Stimulated activated naive CD8-positive, alpha-beta T cell treated with anti-CD3 and anti-CD28 coated beads, Interleukin-15, Interleukin-2, amounts not matched to agents 100 U/mL and 50 U/mL, for 24 hours (primary cell): ENCODE measurements around the gene IL9.

Source experiments
- ATAC-seq: fragments of 150-1000 bp; cut with Tn5 transposase; one replicate; pipeline ENCODE4 v1.10.0; 2021
- DNase-seq: peaks from one replicate; pipeline ENCODE4 v3.0.0; 2021

Gene IL9

DNA sequence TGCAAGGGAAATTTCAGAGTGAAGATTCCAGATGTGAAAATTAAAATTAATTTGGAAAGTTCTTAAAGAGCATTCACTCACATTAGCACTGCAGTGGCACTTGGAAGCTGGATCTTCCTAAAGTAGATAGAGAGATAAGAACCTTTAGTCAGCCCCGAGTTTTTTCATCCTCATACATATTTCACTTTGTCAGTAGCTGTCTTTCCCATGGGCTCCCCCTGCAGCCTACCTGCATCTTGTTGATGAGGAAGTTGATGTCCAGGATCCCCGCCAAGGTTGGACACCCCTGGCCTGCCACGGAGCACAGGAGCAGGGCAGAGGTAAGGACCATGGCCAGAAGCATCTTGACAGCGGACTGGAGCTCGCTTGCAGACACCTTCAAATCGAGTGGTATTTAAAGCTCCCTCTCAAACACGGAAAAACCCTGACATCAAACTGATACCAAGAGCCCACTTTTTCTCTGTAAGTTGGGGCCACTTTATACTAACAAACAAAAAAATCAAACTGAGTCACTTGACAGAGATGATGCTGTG lies at the start of gene IL9:
IL9 (minus strand) TSS at position 368 of the 533 bp plus-strand sequence; CDS start at position 343, 25 bp downstream.
- ATAC-seq (no peak), DNase-seq (no peak)

DNA sequence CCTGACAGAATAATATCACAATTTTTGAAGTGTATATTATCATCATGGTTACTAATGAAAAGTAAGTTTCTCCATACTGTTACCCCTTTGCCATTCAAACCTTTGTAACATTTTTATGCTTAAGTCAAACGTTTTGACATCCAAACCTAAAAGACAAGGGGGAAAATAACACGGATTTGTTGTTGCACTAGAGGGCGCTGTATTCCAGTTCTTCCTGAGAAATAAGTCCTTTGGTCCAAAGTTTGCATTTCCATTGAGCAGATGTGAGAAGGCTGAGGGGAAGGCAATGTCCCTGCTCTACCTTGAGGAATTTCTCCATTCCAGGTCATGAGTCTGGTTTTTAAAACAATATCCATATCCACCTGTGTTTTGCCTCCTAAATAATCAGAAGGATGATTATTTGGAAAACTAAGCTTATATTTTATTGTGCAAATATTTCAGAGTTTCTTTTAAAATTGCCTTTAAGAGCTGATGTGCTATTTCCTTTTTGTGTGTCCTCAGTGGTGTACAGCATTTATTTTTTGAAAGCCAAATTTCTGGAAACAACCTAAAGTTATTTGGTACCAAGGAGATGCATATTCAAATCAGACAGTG lies 49.4 kb upstream of the IL9 start:
- no peak for ATAC-seq
- DNase-seq: peak; percentile 27

DNA sequence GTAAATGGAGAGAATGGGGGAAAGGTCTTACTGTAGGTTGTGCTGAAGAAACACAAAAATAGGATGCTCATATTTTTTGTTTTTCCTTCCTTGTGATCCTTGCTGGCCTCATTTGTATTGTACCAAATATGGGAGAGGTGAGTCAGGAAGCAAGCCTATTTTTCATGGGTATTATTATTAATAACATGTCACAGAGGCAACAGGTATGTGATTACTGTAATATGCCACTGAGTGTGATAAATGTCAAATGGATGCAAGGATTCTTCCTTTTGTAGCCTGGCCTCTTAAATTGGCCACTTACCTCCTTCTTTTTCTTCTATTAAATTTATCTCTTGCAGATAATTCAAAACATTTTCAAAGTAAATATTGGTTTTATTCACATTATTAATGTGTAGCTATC lies 48.9 kb upstream of the IL9 start:
- no peak for DNase-seq
- ATAC-seq: no peak

DNA sequence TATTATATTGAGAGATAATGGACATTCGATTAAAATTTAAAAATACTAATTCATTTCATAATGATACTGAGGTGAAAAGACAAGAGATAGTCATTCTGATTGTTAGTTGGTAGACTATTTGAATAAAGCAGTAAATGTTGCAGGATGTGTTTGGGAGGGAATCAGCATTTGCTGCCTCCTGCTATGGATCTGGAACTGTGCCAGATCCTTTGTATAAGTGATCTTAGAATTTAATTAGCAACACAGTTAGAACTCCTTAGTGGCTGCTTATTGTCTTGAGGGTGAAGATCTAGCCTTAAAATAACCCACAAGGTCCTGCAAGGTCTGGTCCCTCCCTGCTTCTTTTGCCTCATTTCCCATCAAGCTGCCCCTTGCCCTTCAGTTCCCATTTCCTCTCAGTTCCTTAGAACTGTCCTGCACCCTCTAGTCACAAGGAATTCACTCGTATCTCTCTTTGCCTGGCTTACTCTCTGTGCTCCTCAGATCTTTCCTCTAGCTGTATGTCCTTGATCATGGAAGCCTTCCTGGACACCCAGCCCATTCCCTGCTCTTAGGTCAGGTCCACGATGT lies 46.6 kb upstream of the IL9 start:
- DNase-seq: no peak
- no peak for ATAC-seq

DNA sequence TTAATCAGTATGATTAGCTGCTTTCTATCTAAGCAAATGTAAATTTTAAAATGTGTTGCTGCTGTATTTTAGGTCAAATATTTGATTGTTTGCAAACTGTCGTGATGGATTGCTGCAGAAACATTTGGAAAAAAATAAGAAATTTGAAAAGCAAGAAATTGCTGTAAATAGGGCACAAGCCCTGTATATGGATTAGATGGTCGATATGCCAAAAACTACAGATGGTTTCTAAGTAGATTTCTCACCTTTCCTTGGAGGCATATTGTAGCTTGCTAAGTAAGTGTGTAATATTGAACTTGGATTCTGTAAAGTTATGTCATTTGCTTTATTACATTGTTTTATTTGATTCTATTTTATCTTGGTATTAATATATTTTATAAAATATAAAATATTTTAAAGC lies 46.1 kb upstream of the IL9 start:
- DNase-seq (no peak), ATAC-seq (no peak)

DNA sequence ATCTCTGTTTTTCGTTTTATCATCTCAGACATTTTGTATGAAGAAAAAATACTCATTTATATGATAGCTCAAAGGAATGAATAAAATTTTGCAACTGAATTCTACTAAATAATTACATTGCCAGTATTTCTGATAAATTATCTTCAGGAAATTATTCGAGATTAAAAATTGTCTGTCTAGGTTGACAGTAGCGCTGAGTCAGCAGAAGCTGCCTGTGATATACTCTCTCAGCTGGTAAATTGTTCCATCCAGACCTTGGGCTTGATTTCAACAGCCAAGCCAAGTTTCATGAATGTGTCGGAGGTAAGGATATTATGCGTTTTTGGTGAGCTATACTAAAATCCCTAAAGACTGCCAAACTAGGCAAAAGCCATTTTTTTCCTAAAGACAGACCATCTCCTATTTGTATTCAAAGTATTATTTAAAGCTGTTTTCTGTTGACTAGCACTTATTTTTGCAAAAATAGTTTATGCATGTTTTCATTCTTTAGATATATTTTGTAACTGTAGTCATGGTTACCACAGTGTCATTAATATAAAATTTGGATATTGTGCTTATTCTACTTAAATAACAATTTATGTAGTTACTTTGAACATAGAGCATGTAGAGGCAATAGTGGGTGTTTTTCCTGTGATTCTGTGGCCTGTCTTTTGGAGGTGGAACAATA lies 41.7 kb upstream of the IL9 start:
- ATAC-seq (no peak), DNase-seq (no peak)

DNA sequence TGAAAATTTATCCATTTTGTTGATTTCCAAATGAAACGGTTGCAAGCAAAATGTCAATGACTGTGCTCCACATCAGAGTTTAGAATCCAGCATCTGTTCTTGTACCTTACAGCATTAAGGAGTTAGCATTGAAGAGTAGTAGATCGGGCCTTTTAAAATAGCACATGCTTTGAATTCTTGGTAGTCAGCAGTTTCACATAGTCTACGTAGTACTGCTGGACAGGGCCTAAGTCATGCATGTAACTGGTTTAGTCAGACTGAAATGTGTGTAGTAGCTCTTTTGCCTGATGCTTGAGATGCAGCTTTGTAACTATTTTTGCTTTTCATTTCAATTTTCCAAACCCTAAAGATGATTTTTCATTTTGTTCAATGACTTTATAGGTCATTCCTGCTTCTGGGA lies 39.3 kb upstream of the IL9 start:
- ATAC-seq (no peak), DNase-seq (no peak)

DNA sequence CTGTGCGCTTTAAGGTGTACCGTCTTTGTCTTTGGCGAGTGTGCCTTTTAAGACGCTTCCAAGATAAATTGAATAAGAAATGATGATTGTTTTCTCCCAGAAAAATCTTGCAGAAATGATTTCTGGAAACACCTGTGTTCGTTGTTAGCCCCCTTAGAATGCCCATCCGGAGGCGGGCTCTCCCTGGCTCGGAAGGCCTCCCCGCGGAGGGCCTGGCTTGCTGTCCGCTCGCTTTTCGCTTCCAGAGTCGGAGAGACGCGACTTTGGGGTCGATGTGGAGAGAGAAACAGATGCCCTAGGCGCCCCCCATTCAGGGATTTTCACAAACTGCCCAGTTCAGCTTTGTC lies 35.3 kb upstream of the IL9 start:
- no peak for ATAC-seq
- no peak for DNase-seq

DNA sequence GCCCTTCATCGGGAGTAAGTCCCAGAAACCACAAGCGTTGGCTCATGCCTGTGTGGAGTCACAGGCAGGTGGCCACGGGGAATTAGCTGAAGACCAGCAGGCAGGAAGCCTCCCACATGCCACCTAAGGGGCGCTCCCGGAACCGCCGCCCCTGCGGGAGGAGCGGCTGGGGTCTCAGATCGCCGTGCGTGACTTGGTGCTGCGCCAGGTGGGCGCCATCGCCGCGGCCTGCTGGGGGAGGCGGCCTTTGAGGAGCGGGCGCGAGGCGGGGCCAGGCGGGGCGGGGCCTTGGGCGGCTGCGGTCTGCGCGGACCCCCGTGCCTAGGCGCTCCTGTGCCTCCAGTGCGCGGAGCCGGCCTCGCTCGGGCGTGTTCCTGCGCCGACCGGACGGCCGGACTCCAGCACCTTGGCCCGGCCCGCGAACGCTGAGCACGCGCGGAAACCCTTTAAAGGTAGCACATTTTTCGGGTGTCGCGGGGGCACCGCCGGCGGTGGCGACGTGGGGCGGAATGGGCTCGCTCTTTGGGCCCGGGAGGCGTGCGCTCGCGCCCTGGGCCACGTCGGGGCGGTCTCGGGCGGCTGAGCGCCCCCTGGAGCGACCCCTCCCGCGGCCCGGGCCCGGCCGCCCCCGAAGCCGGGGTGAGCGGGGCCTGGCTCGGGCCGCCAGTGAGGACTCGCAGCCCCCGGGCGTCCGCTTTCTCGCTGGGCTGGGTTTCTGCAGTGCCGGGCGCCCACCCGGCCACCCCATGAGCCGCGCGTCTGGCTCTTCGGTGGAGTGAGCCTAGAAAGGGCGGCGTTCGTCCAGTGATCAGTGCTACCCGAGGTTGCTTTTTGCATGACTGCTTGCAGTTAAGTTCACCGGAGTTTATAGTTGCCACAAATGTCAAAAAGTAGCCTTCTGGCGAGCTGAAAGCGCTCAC lies 34.6 kb upstream of the IL9 start:
- DNase-seq (no peak), ATAC-seq (no peak)

DNA sequence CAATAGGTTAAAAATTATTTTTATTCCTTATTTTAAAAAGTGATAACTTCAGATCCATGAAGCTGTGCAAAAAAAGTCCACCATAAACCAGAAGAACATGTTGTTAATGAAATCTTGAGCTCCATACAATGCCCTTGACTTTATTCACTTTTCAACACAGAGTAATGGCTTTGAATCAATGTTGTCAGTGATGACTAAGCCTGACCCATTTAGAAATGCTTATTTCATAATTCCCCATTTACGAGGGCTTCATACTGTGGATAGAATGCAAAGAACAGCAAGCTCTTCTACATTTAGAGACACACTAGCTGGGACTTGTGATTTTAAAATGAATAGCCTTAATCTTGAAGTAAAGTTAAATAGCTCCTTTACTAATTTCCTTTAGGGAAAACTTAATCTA lies 25.7 kb upstream of the IL9 start:
- DNase-seq (no peak), ATAC-seq (no peak)

DNA sequence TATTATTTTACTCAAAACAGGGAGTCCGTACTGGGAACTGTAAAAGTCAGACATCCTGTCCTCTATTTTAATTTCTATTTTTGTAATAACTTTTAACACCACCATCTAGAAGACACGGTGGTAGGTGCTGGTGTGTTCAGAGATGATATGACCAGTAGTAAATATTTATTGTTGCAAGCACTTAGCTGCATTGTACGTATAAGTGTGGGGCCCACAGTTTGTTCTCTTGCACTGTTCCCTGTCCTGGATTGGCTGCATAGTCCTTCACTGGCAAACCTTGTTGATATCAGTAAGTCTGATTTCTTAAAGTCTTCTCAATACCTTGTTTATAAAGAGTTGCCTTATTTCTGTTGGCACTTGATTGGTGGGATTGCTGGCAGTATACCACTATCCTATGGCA lies 24.6 kb upstream of the IL9 start:
- ATAC-seq: no peak
- no peak for DNase-seq

DNA sequence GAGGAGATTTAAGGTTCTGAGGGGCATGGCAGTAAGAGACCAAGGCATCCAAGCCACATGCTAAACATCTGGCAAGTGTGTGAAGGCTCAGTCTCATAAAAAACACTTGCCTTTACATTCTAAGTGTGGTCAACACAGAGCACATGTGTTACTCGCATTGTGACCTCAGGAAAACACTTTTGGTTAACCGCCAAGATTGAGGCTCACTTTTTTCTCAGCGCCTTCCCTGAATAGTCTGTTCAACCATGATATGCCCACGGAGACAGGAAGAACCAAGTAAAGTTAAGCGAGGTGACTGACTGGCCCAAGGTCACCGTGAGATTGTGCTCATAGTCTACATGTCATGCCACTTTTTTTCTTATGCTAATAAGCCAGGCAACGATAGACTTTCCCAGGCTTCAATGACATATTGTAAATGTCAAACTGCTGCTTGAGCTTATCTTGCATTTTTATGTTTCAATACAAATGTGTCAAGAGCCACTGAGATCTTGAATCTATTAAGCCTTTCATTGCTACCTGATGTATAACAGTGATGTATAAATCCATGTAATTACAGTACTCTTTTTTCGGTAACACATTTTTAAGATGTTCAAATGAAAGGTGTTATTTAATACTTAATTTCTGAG lies 21.1 kb upstream of the IL9 start:
- DNase-seq: no peak
- ATAC-seq: peak; percentile 41

DNA sequence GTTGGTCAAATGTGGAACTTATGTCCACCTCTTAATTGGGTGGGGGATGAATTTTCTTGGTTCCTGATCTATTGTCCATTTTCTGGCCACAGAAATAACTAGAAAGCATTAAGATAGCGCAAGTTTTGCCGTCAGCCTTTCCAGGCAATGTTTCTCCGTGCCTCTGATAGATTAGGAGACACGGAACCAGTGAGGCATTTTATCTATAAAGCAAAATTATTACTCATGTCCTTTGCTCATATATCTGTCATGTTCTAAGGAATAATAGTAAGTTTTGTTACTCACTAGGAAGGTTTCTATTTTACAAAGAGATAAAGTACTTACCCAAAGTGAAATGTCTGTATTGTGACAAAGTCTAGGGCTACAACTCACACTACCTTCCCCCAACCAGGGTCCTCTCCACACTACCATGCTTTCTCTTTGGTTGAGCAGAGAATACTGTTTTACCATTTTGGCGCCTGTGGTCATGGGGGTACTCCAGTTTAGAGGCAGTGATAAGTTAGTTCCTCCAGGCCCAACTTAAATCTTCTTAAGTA lies 19.9 kb upstream of the IL9 start:
- DNase-seq (no peak), ATAC-seq (no peak)

DNA sequence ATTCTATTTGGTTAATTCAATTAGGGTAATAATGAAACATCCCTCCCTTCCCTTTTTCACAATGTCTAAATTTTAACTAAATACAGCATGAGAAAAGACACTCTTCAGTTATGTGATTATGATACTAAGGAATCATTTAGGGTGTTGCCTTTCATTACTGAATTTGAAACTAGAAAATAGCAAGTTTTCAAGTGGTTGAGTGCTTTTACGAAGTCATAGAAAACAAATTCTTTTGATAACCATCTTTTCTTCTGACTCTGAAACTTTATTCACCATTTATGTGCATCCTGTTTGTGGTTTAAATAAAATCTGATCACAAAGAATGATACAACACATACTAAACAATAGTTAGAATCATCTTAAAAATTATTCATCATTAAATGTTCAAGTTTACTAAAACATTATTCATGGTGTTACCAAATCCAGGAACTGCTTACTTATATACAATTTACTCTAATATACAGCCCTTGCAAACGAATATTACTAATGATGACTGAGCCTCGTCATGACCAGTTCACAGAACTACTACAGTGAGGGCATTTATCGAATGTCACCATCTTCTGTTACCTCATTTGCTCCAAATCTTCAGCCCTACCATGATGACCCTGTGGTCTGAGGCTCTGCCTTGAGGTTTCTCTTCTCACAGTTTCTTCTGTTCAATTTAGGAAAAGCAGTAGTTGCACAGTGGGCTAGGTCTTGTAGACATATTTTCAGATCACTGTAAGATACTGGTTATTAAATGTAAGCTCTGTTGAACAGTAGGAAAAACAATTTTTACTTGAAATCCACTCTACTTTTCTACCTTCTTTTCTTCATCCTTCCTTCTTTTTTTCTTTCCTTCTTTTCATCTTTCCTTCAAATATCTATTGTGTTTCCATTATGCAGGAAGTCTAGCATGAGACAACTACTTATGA lies 18.3 kb upstream of the IL9 start:
- ATAC-seq: peak; percentile 60
- no peak for DNase-seq

DNA sequence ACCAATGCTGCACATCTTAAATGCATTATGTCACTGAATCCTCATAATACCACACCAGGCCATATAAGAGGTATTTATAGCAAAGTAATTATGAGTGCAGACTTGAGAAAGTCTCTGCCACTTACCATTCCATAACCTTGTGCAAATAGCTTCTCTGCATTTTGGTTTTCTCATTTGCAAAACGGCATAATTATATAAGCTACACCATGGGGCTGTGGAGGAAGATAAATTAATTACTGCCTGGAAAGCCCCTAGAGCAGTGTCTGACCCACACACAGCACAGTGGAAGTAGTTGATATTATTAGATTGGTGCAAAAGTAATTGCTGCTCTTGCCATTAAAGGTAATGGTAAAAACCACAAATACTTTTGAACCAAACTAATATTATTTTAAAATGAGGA lies 9.5 kb upstream of the IL9 start:
- ATAC-seq: no peak
- DNase-seq: no peak

DNA sequence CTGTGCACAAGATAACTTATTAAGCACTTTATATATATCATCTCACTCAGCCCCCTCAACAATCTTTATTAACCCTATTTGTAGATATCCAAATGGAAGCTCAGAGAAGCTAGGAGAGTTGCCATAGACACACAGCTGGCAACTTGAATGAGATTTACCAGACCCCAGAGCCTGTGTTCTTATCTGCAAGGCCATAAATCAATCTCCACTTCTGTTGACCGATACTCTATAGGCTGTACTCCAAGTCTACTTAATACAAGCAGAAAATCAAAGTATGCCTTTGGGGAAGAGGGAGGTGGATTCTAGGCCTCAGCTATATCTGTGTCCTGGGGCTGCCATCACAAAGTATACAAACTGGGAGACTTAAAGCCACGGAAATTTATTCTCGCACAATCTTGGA lies 6.0 kb upstream of the IL9 start:
- ATAC-seq: no peak

DNA sequence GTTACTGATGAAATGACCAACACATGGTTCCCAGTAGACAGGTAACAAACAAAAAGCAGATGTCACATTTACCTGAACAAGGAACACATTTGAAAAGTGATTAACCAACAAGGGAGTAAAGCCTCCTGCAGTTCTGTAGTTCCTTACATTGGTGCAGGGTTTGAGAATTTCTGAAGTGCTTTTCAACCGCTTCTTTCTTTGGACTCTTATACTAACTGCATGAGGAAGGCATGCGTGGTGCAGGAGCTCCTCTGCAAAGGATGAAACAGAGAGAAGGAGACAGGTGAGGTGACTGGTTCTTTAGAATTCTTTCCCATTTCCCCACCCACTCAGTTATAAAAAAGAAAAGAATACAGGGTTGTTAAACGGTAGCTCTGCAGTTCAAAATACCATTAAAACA lies 4.6 kb upstream of the IL9 start:
- no peak for ATAC-seq
- no peak for DNase-seq

More for the DNA sequence above, 6.0 kb upstream of the IL9 start:
- no peak for DNase-seq

DNA sequence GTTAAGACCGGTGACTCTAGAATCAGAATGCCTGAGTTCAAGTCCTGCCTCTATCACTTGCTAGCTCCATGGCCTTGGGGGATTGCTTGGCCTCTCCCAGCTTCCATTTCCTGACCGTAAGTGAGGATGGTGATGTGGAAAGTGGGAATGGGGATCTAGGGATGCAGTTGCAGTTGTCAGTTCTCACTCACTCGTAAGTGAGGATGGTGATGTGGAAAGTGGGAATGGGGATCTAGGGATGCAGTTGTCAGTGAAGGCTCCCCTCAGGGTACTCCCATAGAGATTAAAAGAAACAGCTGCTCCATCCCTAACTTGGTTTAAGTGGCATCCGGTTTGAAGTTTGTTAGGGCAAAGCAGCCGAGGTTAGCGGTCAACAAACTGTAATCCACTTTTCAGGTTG lies 3.0 kb upstream of the IL9 start:
- DNase-seq (no peak), ATAC-seq (no peak)

DNA sequence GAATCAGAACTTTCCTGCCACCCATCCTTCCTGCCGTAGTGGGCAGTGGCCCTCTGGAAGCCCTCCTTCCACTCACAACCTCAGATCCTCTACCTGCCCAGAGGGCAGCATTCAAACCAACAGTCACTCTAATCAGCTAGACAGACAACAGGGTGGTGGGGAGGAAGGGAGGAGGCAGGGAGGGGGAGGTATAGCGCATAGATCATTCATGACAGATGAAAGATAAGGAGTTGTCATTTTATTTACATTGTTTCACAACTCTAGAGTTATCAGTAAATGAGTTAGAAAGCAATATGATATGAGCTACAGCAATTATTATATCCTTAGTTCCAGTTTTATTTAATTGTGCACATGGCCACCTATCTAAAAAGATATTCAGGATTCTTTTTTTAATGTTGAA lies 852 bp downstream of the IL9 start:
- ATAC-seq (no peak), DNase-seq (no peak)

DNA sequence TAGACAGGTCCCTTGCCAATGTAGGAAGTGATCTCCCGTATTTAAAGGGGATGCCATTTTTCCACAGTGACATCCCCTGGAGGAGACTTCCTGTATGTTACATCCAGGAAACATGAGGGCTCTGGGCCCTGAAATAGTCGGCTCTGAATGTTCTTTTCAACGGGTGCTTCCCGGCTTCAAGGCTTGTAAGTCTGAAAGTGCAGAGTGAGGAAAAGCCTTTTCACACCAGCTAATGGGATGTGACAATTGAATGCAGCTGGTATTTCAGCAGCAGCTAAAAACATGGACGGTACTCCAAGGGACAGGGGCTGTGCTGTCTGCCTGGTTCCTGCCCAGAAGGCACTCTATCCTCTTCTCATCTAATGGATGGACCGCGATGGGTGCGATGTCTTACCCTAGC lies 1.4 kb downstream of the IL9 start:
- no peak for DNase-seq
- ATAC-seq: no peak

DNA sequence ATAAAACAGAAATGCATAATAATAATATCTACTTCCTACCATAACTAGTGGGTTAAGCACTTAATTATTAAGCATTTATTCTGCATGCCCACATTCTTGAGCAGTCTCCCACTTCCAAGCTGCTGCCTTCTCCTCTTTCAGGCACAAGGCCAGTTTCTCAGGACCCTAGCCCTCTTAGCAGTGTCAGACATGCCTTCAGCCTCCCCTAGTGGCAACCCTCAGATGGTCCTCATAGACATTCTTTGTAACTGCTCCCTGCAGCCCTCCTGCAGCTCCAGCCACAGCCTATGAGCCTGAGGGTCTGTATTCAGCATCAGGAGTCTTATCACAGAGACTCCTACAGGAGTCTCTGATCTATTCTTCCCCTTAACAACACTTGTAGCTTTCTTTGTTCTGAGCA lies 3.9 kb downstream of the IL9 start:
- no peak for ATAC-seq
- no peak for DNase-seq
